DND-41 (cell line): ENCODE measurements around the gene FAM184B.

Source experiments
- ATAC-seq: fragments of 200-7000 bp; cut with Tn5 transposase; 3 replicates; pipeline ENCODE4 v1.9.1; 2021; ENCODE audit warnings: low read depth; ENCODE audit not compliant: insufficient read depth
- DNase-seq: peaks from one replicate; pipeline ENCODE4 v3.0.0-alpha.2; 2020
- H2AFZ ChIP-seq: 2 replicates; pipeline ENCODE4 v1.6.0; 2012; ENCODE audit warnings: low read depth, low read length
- H3K27ac ChIP-seq: 2 replicates; pipeline ENCODE4 v1.5.1; 2012; ENCODE audit warnings: low read length, inconsistent platforms
- H3K27me3 ChIP-seq: fragments of 200-600 bp; sonication (generic); 2 replicates; pipeline ENCODE4 v1.6.0; 2012; ENCODE audit warnings: low read length, mild to moderate bottlenecking, inconsistent platforms; ENCODE audit not compliant: insufficient read depth, poor library complexity
- H3K36me3 ChIP-seq: 2 replicates; pipeline ENCODE4 v1.5.1; 2012; ENCODE audit warnings: low read length, inconsistent platforms; ENCODE audit not compliant: insufficient read depth
- H3K4me1 ChIP-seq: 2 replicates; pipeline ENCODE4 v1.5.1; 2012; ENCODE audit warnings: mild to moderate bottlenecking, low read length; ENCODE audit not compliant: insufficient read depth
- H3K4me2 ChIP-seq: 2 replicates; pipeline ENCODE4 v1.6.0; 2012; ENCODE audit warnings: mild to moderate bottlenecking, moderate library complexity, low read length, inconsistent platforms; ENCODE audit not compliant: insufficient read depth
- H3K4me3 ChIP-seq, 2 experiments: fragments of 200-600 bp in 1 of 2; shearing (Covaris generic) in 1 of 2; 2 replicates each; pipeline ENCODE4 v1.5.1; 2012 to 2016; ENCODE audit warnings: inconsistent platforms in 2 of 2, low read length in 2 of 2, mild to moderate bottlenecking in 2 of 2, low read depth in 1 of 2, moderate library complexity in 1 of 2
- H3K79me2 ChIP-seq: 2 replicates; pipeline ENCODE4 v1.6.0; 2012; ENCODE audit warnings: low read length, inconsistent platforms; ENCODE audit not compliant: insufficient read depth
- H3K9ac ChIP-seq: 2 replicates; pipeline ENCODE4 v1.6.0; 2012; ENCODE audit warnings: low read depth, mild to moderate bottlenecking, inconsistent platforms, low read length, moderate library complexity
- H3K9me3 ChIP-seq: 2 replicates; pipeline ENCODE4 v1.5.1; 2012; ENCODE audit warnings: low read length, moderate library complexity, mild to moderate bottlenecking, inconsistent platforms; ENCODE audit not compliant: insufficient read depth, severe bottlenecking
- H4K20me1 ChIP-seq: 2 replicates; pipeline ENCODE4 v1.6.0; 2012; ENCODE audit warnings: low read length; ENCODE audit not compliant: insufficient read depth
- EZH2 ChIP-seq: IDR thresholded peaks from 3 replicates; pipeline ENCODE4 v1.6.1; 2012; ENCODE audit warnings: borderline replicate concordance, low read depth, mild to moderate bottlenecking, moderate library complexity, low read length, inconsistent platforms; ENCODE audit not compliant: severe bottlenecking
- TF ChIP-seq, protein P1 (sequence below): IDR thresholded peaks from 2 replicates; pipeline ENCODE4 v1.5.1; 2012; ENCODE audit warnings: borderline replicate concordance, low read length, moderate library complexity, mild to moderate bottlenecking; ENCODE audit not compliant: poor library complexity, severe bottlenecking; ENCODE audit errors: extremely low read depth

FAM184B gene

DNA sequence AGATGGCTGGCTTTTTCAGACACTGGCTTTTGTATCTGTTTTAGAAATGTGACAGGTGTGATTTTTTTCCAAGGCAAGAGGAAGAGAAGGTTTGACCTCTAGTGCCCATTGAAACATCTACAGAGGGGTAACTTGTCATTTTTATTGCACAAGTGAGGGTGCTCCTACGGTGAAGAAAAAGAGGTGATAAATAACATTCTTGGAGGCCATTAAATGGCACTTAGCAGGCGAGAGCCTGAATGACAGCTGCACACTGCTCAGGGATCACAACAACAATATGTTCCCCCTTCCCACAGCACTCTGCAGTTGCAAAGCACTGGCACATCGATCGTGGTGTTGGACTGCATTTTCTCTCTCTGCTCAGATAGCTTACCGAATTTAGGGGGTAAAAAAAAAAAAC is 22.9 kb downstream of the FAM184B start:
- H2AFZ ChIP-seq = no peak overlapping the region
- no peaks in the 10 kb centered on the region for H3K79me2 ChIP-seq
- TF ChIP-seq, protein P1, sequence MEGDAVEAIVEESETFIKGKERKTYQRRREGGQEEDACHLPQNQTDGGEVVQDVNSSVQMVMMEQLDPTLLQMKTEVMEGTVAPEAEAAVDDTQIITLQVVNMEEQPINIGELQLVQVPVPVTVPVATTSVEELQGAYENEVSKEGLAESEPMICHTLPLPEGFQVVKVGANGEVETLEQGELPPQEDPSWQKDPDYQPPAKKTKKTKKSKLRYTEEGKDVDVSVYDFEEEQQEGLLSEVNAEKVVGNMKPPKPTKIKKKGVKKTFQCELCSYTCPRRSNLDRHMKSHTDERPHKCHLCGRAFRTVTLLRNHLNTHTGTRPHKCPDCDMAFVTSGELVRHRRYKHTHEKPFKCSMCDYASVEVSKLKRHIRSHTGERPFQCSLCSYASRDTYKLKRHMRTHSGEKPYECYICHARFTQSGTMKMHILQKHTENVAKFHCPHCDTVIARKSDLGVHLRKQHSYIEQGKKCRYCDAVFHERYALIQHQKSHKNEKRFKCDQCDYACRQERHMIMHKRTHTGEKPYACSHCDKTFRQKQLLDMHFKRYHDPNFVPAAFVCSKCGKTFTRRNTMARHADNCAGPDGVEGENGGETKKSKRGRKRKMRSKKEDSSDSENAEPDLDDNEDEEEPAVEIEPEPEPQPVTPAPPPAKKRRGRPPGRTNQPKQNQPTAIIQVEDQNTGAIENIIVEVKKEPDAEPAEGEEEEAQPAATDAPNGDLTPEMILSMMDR = no peak
- no peak for TF ChIP-seq EZH2
- no peaks in the 10 kb centered on the region for H3K36me3 ChIP-seq
- H3K27ac ChIP-seq = no peak overlapping the region
- no peaks in the 10 kb centered on the region for H3K4me1 ChIP-seq
- H3K4me3 ChIP-seq = no peak overlapping the region
- H3K4me2 ChIP-seq = no peak overlapping the region
- no peak overlapping the region for H3K9ac ChIP-seq
- H3K27me3 ChIP-seq = no peaks in the 10 kb centered on the region
- ATAC-seq = no peak
- no peaks in the 10 kb centered on the region for H3K9me3 ChIP-seq
- no peaks in the 10 kb centered on the region for H4K20me1 ChIP-seq
- DNase-seq = no peak

GRCh38 chr4:17757621-17758020 is 23.8 kb downstream of the FAM184B start:
- Histone ChIP-seq H3K4me2 (no peak overlapping the region), H3K27me3 (no peaks in the 10 kb centered on the region), H4K20me1 (no peaks in the 10 kb centered on the region), H3K4me1 (no peaks in the 10 kb centered on the region), H3K9ac (no peak overlapping the region), H3K9me3 (no peaks in the 10 kb centered on the region), H3K4me3 (no peak overlapping the region), H2AFZ (no peak overlapping the region), H3K27ac (no peak overlapping the region), H3K79me2 (no peaks in the 10 kb centered on the region), H3K36me3 (no peaks in the 10 kb centered on the region)
- ATAC-seq = no peak
- TF ChIP-seq, protein P1 = no peak
- no peak for TF ChIP-seq EZH2
- DNase-seq = no peak

DNA sequence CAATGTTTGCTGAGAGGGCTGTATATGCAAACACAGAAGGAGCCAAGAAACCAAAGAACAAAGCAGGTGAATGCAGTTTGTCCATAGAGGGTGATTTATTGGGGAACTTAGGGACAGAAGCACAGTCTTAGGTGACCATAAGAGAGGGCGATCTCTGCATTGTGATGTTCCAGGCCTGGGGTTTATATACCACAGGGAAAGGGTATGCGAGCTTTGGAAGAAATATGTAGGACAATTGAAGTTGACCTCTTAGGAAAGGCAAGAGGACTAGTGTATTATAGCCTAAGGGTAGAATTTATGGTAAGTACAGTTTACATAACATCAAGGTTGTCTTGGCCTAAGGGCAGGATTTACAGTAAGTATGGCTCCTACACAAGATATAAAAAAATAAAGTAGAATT is 27.8 kb downstream of the FAM184B start:
- H3K4me2 ChIP-seq = no peak overlapping the region
- ATAC-seq (no peak), DNase-seq (no peak)
- H3K9me3 ChIP-seq = no peaks in the 10 kb centered on the region
- no peak overlapping the region for H3K9ac ChIP-seq
- H2AFZ ChIP-seq = no peak overlapping the region
- H3K27me3 ChIP-seq = no peaks in the 10 kb centered on the region
- H4K20me1 ChIP-seq = no peaks in the 10 kb centered on the region
- H3K4me1 ChIP-seq = no peaks in the 10 kb centered on the region
- no peaks in the 10 kb centered on the region for H3K79me2 ChIP-seq
- no peaks in the 10 kb centered on the region for H3K36me3 ChIP-seq
- TF ChIP-seq, protein P1 = no peak
- TF ChIP-seq EZH2 = no peak
- H3K27ac ChIP-seq = no peak overlapping the region
- H3K4me3 ChIP-seq = no peak overlapping the region

GRCh38 chr4:17740702-17741101 is 40.7 kb downstream of the FAM184B start:
- Histone ChIP-seq H3K9me3 (no peaks in the 10 kb centered on the region), H4K20me1 (no peaks in the 10 kb centered on the region), H3K36me3 (no peaks in the 10 kb centered on the region), H3K4me1 (no peaks in the 10 kb centered on the region), H3K79me2 (no peaks in the 10 kb centered on the region), H3K4me3 (no peak overlapping the region), H3K27me3 (no peaks in the 10 kb centered on the region), H3K27ac (no peak overlapping the region), H2AFZ (no peak overlapping the region), H3K4me2 (no peak overlapping the region), H3K9ac (no peak overlapping the region)
- ATAC-seq = no peak
- no peak for DNase-seq
- no peak for TF ChIP-seq EZH2
- TF ChIP-seq, protein P1 = no peak
